ENCODE data around the gene VIM.

- no peak for TF ChIP-seq CTCF (conservative IDR thresholded peaks at IDR 0.05; ENCODE audit: low read length)
- TF ChIP-seq EZH2phosphoT487 (IDR thresholded peaks at IDR 0.05; ENCODE audit: borderline replicate concordance), result no peak
Observed at GRCh38 chr10:17272648-17273047, 44.6 kb downstream of the VIM start.

Measured in Loucy (cell line).